ENCODE measurements around the gene MRPS7. TPM values are rescaled to one million over a fixed set of nuclear protein-coding genes. Genes with fewer than 3 reads are reported as not detected.

MRPS7 gene
- total and polyA plus RNA-seq, 8 donors: 6.7 to 136 (median 49.6) TPM

- TF ChIP-seq CTCF (IDR thresholded peaks at IDR 0.05): no peak
- no peak for TF ChIP-seq EP300 (IDR thresholded peaks at IDR 0.05)
- TF ChIP-seq POLR2AphosphoS5 (IDR thresholded peaks at IDR 0.05): no peak
- no peak for TF ChIP-seq POLR2A (IDR thresholded peaks at IDR 0.05)
- Histone ChIP-seq H3K9me3 (no peaks in the 10 kb centered on the region), H3K27ac (peak overlapping the region in 4 of 5 donors; percentile 68 to 86 (median 80)), H3K4me3 (no peak overlapping the region), H3K27me3 (no peaks in the 10 kb centered on the region), H3K36me3 (no peaks in the 10 kb centered on the region), H3K4me1 (peaks cover 13 to 33% (median 15%) of the 10 kb centered on the region in 4 donors)
- 71 to 80% (median 76%) methylated on average over 13 of the region's 13 CpGs for WGBS, 5 donors
- intact Hi-C loops (cut with DNase I; ENCODE audit: low total_unique reads): no loop called here
- DNase-seq: no peak
Observed at GRCh38 chr17:75307957-75308731, 46.5 kb downstream of the MRPS7 start.

GRCh38 chr17:75308732-75309629, 47.3 kb downstream of the MRPS7 start:
- Histone ChIP-seq H3K4me3 (no peak overlapping the region), H3K27me3 (no peaks in the 10 kb centered on the region), H3K27ac (peak overlapping the region; percentile 50 to 86 (median 75)), H3K36me3 (no peaks in the 10 kb centered on the region), H3K9me3 (no peaks in the 10 kb centered on the region), H3K4me1 (peaks cover 13 to 35% (median 15%) of the 10 kb centered on the region in 4 donors)
- intact Hi-C loops (cut with DNase I; ENCODE audit: low total_unique reads): no loop called here
- 31 to 53% (median 42%) methylated on average over 20 of the region's 20 CpGs for WGBS, 5 donors
- peak in 2 of 3 donors; percentile 38 to 50 for TF ChIP-seq POLR2AphosphoS5 (IDR thresholded peaks at IDR 0.05)
- TF ChIP-seq POLR2A (IDR thresholded peaks at IDR 0.05): no peak
- no peak for TF ChIP-seq CTCF (IDR thresholded peaks at IDR 0.05)
- no peak for TF ChIP-seq EP300 (IDR thresholded peaks at IDR 0.05)
- DNase-seq: peak; percentile 67 to 79

- Histone ChIP-seq H3K27me3 (no peaks in the 10 kb centered on the region), H3K9me3 (no peaks in the 10 kb centered on the region), H3K4me1 (peaks cover 7 to 54% (median 27%) of the 10 kb centered on the region in 4 donors), H3K36me3 (peaks cover 0 to 19% (median 10%) of the 10 kb centered on the region in 4 donors), H3K27ac (peak overlapping the region in 4 of 5 donors; percentile 38 to 69 (median 53)), H3K4me3 (no peak overlapping the region)
- DNase-seq: no peak
- no peak for TF ChIP-seq POLR2AphosphoS5 (IDR thresholded peaks at IDR 0.05)
- TF ChIP-seq CTCF (IDR thresholded peaks at IDR 0.05): no peak
- no peak for TF ChIP-seq EP300 (IDR thresholded peaks at IDR 0.05)
- no peak for TF ChIP-seq POLR2A (IDR thresholded peaks at IDR 0.05)
- intact Hi-C loops (cut with DNase I; ENCODE audit: low total_unique reads): no loop called here
- 74 to 81% (median 77%) methylated on average over 10 to 14 of the region's 14 CpGs for WGBS, 5 donors
Observed at GRCh38 chr17:75313941-75314551, 52.4 kb downstream of the MRPS7 start.

Measured in stomach (tissue), 9 donors.